ENCODE data around the gene LETMD1.
"Not testable (repeated sequence)": the region's sequence is repeated elsewhere in the genome, so short reads cannot be mapped to it uniquely, and the experiment has no call there.

Gene LETMD1
- 34.4 to 56.7 reads per million in 2 experiments for total RNA-seq

- DNase-seq (ENCODE audit: low read depth) = peak; percentile 88
Observed at GRCh38 chr12:51047655-51048540, at the start of gene LETMD1. LETMD1 (plus strand) TSS chr12:51048327; CDS start chr12:51048357, 30 bp downstream.

GRCh38 chr12:50999093-50999492 is 49.0 kb upstream of the LETMD1 start:
- DNase-seq (ENCODE audit: low read depth) = no peak

GRCh38 chr12:51000245-51000644 is 47.9 kb upstream of the LETMD1 start:
- DNase-seq (ENCODE audit: low read depth) = no peak

- DNase-seq (ENCODE audit: low read depth) = no peak
Observed at GRCh38 chr12:51001799-51002198, 46.3 kb upstream of the LETMD1 start.

- DNase-seq (ENCODE audit: low read depth) = no peak
Observed at GRCh38 chr12:51004504-51004903, 43.6 kb upstream of the LETMD1 start.

GRCh38 chr12:51005030-51005429 is 43.1 kb upstream of the LETMD1 start:
- no peak for DNase-seq (ENCODE audit: low read depth)

- no peak for DNase-seq (ENCODE audit: low read depth)
Observed at GRCh38 chr12:51005671-51006070, 42.5 kb upstream of the LETMD1 start.

GRCh38 chr12:51008329-51009055 is 39.6 kb upstream of the LETMD1 start:
- no peak for DNase-seq (ENCODE audit: low read depth)

- DNase-seq (ENCODE audit: low read depth) = peak; percentile 45
Observed at GRCh38 chr12:51009056-51009440, 39.1 kb upstream of the LETMD1 start.

GRCh38 chr12:51011955-51012354 is 36.2 kb upstream of the LETMD1 start:
- DNase-seq (ENCODE audit: low read depth) = no peak

- DNase-seq (ENCODE audit: low read depth) = no peak
Observed at GRCh38 chr12:51012570-51013236, 35.4 kb upstream of the LETMD1 start.

GRCh38 chr12:51013441-51013840 is 34.7 kb upstream of the LETMD1 start:
- no peak for DNase-seq (ENCODE audit: low read depth)

- DNase-seq (ENCODE audit: low read depth) = not testable (repeated sequence)
Observed at GRCh38 chr12:51014467-51014866, 33.7 kb upstream of the LETMD1 start.

GRCh38 chr12:51017452-51017851 is 30.7 kb upstream of the LETMD1 start:
- no peak for DNase-seq (ENCODE audit: low read depth)

- DNase-seq (ENCODE audit: low read depth) = no peak
Observed at GRCh38 chr12:51018956-51019355, 29.2 kb upstream of the LETMD1 start.

- no peak for DNase-seq (ENCODE audit: low read depth)
Observed at GRCh38 chr12:51019927-51020326, 28.2 kb upstream of the LETMD1 start.

GRCh38 chr12:51020448-51021182 is 27.5 kb upstream of the LETMD1 start:
- no peak for DNase-seq (ENCODE audit: low read depth)

- no peak for DNase-seq (ENCODE audit: low read depth)
Observed at GRCh38 chr12:51021694-51022093, 26.4 kb upstream of the LETMD1 start.

GRCh38 chr12:51023625-51024382 is 24.3 kb upstream of the LETMD1 start:
- no peak for DNase-seq (ENCODE audit: low read depth)

- DNase-seq (ENCODE audit: low read depth) = no peak
Observed at GRCh38 chr12:51025338-51025835, 22.7 kb upstream of the LETMD1 start.
